OCI-LY3 (cell line): ENCODE data around the gene UGT1A10.

Experiments used
- H2AFZ ChIP-seq: fragments of 200-600, 300-600 bp; shearing (Covaris generic); 2 replicates; pipeline ENCODE4 v1.6.0; 2014; ENCODE audit warnings: antibody characterized with exemption, low read depth, low read length
- H3K27ac ChIP-seq: fragments of 200-600, 300-600 bp; sonication (generic); 2 replicates; pipeline ENCODE4 v1.5.1; 2014; ENCODE audit warnings: mild to moderate bottlenecking, low read length, moderate library complexity, mixed read lengths
- H3K27me3 ChIP-seq: fragments of 200-600, 300-600 bp; sonication (generic); 2 replicates; pipeline ENCODE4 v1.6.1; 2014; ENCODE audit warnings: low read depth, low read length, mixed read lengths
- H3K36me3 ChIP-seq: fragments of 200-600, 300-600 bp; sonication (generic); replicated peaks from 2 replicates; pipeline ENCODE3; 2014; ENCODE audit warnings: low read depth, low read length, mixed read lengths
- H3K4me1 ChIP-seq: fragments of 300-600, 200-600 bp; sonication (generic); 2 replicates; pipeline ENCODE4 v1.6.1; 2014; ENCODE audit warnings: low read length, mixed read lengths
- H3K4me2 ChIP-seq: fragments of 200-600, 300-600 bp; sonication (generic); 2 replicates; pipeline ENCODE4 v1.6.1; 2014; ENCODE audit warnings: low read length, mixed read lengths
- H3K4me3 ChIP-seq: fragments of 300-600, 200-600 bp; sonication (generic); 2 replicates; pipeline ENCODE4 v1.5.1; 2014; ENCODE audit warnings: antibody characterized with exemption, mild to moderate bottlenecking, low read length, moderate library complexity
- H3K79me2 ChIP-seq: fragments of 300-600, 200-600 bp; shearing (Covaris generic); 2 replicates; pipeline ENCODE4 v1.6.1; 2014; ENCODE audit warnings: mild to moderate bottlenecking, low read length, mixed read lengths
- H3K9ac ChIP-seq: fragments of 300-600, 200-600 bp; shearing (Covaris generic); 2 replicates; pipeline ENCODE4 v1.6.0; 2014; ENCODE audit warnings: mild to moderate bottlenecking, low read length, moderate library complexity
- H3K9me3 ChIP-seq: fragments of 200-600, 300-600 bp; shearing (Covaris generic); 2 replicates; pipeline ENCODE4 v1.6.1; 2014; ENCODE audit warnings: low read length, mixed read lengths; ENCODE audit not compliant: insufficient read depth
- H4K20me1 ChIP-seq: fragments of 200-600, 300-600 bp; sonication (generic); 2 replicates; pipeline ENCODE4 v1.6.1; 2016; ENCODE audit warnings: low read length, mixed read lengths; ENCODE audit not compliant: insufficient read depth
- EZH2phosphoT487 ChIP-seq: fragments of 200-600 bp; shearing (Covaris generic); IDR thresholded peaks from 2 replicates; pipeline ENCODE4 v1.6.1; 2018; ENCODE audit warnings: antibody characterized with exemption, mixed run types, low read depth
- TF ChIP-seq, protein P1 (sequence below): fragments of 200-600, 300-600 bp; sonication (generic); IDR thresholded peaks from 2 replicates; pipeline ENCODE4 v1.5.1; 2014; ENCODE audit warnings: antibody characterized with exemption, low read length, low read depth

Gene UGT1A10

DNA sequence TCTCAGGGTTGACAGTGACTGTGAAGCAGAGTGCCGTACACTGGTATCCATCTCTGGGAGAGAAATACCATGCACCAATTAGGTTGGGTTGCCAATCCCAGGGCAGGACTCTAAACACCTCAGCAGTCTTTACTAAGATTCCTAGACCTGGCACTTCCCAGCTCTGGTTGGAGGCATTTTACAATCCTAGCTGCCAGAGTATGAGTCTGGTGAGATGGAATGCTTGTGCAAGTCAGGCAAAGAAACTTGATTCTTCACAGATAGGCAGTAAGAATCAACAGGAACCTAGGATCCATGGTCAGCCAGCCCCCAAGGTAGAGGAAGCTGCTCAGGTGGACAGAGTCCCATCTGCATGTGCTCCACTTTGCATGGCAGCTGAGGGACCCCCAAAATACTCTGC, 70.5 kb downstream of the UGT1A10 start:
- H3K9ac ChIP-seq = no peak overlapping the region
- no peaks in the 10 kb centered on the region for H3K9me3 ChIP-seq
- H3K36me3 ChIP-seq = no peaks in the 10 kb centered on the region
- H3K27ac ChIP-seq = no peak overlapping the region
- TF ChIP-seq, protein P1, sequence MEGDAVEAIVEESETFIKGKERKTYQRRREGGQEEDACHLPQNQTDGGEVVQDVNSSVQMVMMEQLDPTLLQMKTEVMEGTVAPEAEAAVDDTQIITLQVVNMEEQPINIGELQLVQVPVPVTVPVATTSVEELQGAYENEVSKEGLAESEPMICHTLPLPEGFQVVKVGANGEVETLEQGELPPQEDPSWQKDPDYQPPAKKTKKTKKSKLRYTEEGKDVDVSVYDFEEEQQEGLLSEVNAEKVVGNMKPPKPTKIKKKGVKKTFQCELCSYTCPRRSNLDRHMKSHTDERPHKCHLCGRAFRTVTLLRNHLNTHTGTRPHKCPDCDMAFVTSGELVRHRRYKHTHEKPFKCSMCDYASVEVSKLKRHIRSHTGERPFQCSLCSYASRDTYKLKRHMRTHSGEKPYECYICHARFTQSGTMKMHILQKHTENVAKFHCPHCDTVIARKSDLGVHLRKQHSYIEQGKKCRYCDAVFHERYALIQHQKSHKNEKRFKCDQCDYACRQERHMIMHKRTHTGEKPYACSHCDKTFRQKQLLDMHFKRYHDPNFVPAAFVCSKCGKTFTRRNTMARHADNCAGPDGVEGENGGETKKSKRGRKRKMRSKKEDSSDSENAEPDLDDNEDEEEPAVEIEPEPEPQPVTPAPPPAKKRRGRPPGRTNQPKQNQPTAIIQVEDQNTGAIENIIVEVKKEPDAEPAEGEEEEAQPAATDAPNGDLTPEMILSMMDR = no peak
- no peak for TF ChIP-seq EZH2phosphoT487
- H3K4me2 ChIP-seq = no peak overlapping the region
- H3K4me3 ChIP-seq = no peak overlapping the region
- H3K4me1 ChIP-seq = no peaks in the 10 kb centered on the region
- no peak overlapping the region for H2AFZ ChIP-seq
- H3K27me3 ChIP-seq = no peaks in the 10 kb centered on the region
- H4K20me1 ChIP-seq = no peaks in the 10 kb centered on the region
- no peaks in the 10 kb centered on the region for H3K79me2 ChIP-seq

GRCh38 chr2:233707940-233708644, 71.8 kb downstream of the UGT1A10 start:
- Histone ChIP-seq H3K79me2 (no peaks in the 10 kb centered on the region), H4K20me1 (no peaks in the 10 kb centered on the region), H3K27ac (no peak overlapping the region), H3K9me3 (no peaks in the 10 kb centered on the region), H3K4me1 (no peaks in the 10 kb centered on the region), H3K27me3 (no peaks in the 10 kb centered on the region), H3K9ac (no peak overlapping the region), H3K36me3 (no peaks in the 10 kb centered on the region), H3K4me3 (no peak overlapping the region), H2AFZ (no peak overlapping the region), H3K4me2 (no peak overlapping the region)
- no peak for TF ChIP-seq EZH2phosphoT487
- TF ChIP-seq, protein P1 = no peak

DNA sequence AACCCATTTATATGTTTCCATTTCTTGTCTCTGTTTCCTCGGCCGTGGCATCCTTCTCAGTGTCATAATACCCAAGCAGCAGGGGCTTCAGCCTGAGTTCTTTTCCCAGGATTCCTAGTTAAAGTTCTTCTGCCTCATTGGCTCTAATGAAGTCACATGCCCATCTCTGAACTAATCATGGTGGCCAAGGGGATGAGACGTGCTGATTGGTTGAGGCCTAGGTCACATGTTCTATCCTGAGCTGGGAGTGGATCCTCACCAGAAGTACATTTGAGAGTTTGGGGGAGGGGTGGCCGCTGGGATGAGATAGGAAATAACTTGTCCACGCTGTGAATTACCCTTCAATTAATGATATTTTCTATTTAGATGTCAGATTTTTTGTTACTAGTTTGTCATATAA, 72.7 kb downstream of the UGT1A10 start:
- no peaks in the 10 kb centered on the region for H3K4me1 ChIP-seq
- H3K4me3 ChIP-seq = no peak overlapping the region
- no peak overlapping the region for H3K4me2 ChIP-seq
- H3K27ac ChIP-seq = no peak overlapping the region
- no peaks in the 10 kb centered on the region for H3K27me3 ChIP-seq
- no peak overlapping the region for H3K9ac ChIP-seq
- no peaks in the 10 kb centered on the region for H4K20me1 ChIP-seq
- TF ChIP-seq EZH2phosphoT487 = no peak
- TF ChIP-seq, protein P1 = no peak
- no peaks in the 10 kb centered on the region for H3K79me2 ChIP-seq
- H2AFZ ChIP-seq = no peak overlapping the region
- no peaks in the 10 kb centered on the region for H3K9me3 ChIP-seq
- H3K36me3 ChIP-seq = no peaks in the 10 kb centered on the region

DNA sequence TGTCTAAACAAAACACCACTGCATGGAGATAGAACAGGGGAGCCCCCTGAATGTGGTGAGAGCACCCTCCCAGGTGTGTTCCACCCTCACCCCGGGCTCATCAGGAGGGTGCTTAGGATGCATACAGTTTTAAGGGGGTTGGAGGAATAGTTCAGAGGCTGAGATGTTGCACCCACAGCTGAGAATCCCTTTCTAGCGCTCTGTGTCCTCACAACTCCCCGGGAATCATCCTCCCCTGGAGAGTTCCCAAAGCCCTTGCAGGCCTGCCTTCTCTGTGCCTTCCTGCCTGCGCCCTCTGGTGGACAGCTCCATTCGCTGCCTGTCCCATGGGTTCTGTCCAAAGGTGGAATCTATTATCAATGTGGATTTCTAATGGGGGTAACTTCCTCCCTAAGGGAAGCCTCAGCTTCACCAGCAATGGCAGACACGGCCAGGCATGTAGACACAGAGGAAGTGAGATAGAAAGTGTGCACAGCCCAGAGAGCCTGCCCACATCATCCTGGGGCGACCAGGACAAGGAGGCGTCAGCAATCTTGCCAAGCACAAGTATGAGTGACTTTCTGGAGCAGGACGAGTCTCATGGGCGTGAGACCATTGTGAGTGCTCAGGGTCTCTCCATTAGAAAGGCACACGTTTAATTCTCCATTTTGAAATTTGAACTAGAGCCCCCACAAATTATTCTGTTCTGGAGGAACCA, 75.2 kb downstream of the UGT1A10 start:
- H3K79me2 ChIP-seq = no peaks in the 10 kb centered on the region

More for the DNA sequence above, 75.2 kb downstream of the UGT1A10 start:
- H3K36me3 ChIP-seq = no peaks in the 10 kb centered on the region
- H3K9me3 ChIP-seq = no peaks in the 10 kb centered on the region
- H3K9ac ChIP-seq = no peak overlapping the region
- no peaks in the 10 kb centered on the region for H3K27me3 ChIP-seq
- no peaks in the 10 kb centered on the region for H3K4me1 ChIP-seq
- TF ChIP-seq, protein P1 = peak; percentile 72
- no peak for TF ChIP-seq EZH2phosphoT487
- no peak overlapping the region for H2AFZ ChIP-seq
- no peak overlapping the region for H3K4me3 ChIP-seq
- H4K20me1 ChIP-seq = no peaks in the 10 kb centered on the region
- H3K4me2 ChIP-seq = no peak overlapping the region
- H3K27ac ChIP-seq = no peak overlapping the region
